GM21576 (cell line): ENCODE results near the gene ILF3.

ENCODE experiments used
- ATAC-seq: cut with Tn5 transposase; IDR thresholded peaks from one replicate; pipeline ENCODE4 v1.9.1; 2021; ENCODE audit warnings: mild to moderate bottlenecking, moderate library complexity; ENCODE audit not compliant: unreplicated experiment

ILF3 gene

DNA sequence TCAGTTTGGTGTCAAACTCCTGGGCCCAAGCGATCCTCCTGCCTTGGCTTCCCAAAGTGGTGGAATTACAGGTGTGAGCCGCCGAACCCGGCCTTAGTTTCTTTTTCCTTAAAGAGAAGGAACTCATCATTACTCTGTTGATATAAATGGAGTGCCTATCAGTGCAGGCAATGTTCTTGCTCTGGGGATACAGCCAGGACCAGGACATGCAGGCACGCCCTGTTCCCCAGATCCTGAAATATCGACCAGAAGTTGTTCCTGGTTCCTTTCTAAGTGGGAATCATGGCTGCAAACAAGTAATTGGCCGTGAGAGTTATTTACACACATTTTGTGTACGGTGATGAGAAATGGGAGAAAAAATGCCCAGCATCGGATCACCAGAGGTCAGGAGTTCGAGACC is 72.1 kb downstream of the ILF3 start:
- ATAC-seq, result no peak

DNA sequence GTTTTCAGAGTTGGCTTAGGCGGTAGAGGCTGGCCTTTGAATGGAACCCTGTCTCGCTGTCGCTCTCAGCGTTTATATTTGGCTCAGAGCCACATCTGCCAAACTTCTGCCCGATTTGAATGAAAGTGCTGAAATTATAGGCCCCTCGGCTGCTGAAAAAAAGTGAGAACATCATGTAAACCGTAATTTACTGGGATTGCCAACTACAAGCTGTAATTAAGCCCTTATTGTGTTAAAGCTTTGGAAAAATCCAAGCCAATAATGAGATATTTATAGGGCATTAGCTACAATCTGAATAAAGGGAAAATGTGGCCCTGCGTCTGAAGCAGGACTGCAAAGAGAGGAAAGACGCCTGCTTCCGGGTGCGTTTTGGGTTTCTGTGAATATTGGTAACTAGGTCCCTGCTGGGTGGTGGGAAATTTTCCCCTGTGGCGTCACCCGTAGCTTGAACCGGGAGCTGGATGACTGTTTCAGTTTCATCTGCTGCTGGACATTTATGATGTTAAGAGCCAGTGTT is 73.6 kb downstream of the ILF3 start:
- no peak for ATAC-seq

DNA sequence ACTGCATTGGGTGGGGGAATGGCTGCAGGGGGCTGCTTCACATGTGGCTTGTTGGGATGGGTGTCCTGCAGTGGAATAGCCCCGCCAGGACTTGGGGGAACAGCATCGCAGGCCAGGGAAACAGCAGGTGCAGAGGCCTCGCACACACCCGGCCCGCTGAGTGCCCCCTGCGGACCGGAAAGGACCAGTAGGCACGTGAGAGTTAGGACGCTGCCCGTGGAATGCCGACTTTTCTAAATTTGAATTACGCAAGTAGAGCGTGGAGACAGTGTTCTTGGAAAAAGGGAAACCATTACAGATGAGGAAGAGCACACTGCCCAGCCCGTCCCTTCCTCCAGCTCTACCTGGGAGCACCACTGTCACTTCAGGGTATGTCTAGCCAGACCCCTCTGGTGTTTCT is 75.3 kb downstream of the ILF3 start:
- ATAC-seq, result no peak

- ATAC-seq, result no peak
These were observed 76.8 kb downstream of the ILF3 start for GRCh38 chr19:10730932-10731331.

GRCh38 chr19:10735741-10736140 is 81.6 kb downstream of the ILF3 start:
- ATAC-seq, result no peak

DNA sequence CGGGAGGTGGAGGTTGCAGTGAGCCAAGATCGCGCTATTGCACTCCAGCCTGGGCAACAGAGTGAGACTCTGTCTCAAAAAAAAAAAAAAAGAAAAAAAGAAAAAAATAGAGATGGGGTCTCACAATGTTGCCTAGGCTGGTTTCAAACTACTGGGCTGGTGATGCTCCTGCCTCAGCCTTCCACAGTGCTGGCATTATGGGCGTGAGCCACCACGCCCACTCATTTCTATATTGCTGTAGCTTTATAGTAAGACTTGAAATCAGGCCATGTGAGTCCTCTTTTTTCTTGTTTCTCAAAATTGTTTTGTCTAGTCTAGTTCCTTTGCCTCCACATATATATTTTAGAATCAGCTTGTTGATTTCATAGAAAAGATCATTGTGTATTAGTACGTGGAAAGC is 82.0 kb downstream of the ILF3 start:
- no peak for ATAC-seq

DNA sequence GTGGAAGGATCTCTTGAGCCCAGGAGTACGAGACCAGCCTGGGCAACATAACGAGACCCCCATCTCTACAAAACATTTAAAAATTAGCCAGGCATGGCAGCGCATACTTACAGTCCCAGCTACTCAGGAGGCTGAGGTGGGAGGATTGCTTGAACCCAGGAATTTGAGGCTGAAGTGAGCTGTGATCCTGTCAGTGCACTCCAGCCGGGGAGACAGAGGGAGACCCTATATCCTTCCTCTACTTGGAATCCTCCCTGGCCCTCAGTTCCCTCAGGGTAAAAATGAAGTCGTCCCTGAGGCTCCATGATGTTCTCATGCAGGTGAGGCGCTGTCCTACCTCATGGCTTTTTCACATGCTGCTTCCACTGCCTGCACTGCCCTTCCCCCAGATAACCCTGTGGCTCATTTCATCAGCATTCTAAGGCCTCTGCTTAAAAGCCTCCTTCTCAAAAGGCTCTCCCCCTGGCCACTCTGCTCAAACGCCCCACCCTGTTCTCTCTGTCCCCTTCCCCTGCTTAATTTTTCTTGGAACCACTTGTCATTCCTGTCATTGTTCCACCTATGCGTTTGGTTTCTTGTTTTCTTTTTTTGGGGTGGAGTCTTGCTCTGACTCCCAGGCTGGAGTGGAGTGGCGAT is 82.9 kb downstream of the ILF3 start:
- ATAC-seq, result no peak

GRCh38 chr19:10737722-10738121 is 83.6 kb downstream of the ILF3 start:
- ATAC-seq, result no peak

- ATAC-seq, result no peak
These were observed 86.7 kb downstream of the ILF3 start for GRCh38 chr19:10740798-10741197.
